Measurements from ENCODE around the gene MYO5B. TPM values are rescaled to one million over a fixed set of nuclear protein-coding genes. Genes with fewer than 3 reads are reported as not detected.

Gene MYO5B
- total and polyA plus RNA-seq, 8 donors: 9.0 to 25.5 (median 12.1) TPM

DNA sequence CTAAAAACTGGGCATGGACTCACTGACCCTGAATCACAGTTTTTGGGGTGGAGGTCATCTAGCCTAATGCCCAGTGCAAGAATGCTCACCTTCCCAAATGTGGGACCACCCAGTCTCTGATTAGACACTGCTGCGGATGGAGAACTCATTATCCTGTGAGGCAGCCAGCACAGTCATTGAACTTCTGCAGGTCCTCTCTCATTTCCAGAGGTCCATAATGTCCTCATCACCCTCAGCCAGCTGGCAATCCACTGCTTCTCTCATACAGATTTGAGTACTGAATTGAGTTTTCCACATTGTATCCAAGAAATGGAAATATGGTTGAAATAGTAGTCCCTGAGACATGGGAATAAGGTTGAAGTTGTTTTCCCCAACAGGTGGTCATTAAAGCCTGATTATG is 5.0 kb upstream of the MYO5B start:
- intact Hi-C loops (cut with DNase I): no loop called here

DNA sequence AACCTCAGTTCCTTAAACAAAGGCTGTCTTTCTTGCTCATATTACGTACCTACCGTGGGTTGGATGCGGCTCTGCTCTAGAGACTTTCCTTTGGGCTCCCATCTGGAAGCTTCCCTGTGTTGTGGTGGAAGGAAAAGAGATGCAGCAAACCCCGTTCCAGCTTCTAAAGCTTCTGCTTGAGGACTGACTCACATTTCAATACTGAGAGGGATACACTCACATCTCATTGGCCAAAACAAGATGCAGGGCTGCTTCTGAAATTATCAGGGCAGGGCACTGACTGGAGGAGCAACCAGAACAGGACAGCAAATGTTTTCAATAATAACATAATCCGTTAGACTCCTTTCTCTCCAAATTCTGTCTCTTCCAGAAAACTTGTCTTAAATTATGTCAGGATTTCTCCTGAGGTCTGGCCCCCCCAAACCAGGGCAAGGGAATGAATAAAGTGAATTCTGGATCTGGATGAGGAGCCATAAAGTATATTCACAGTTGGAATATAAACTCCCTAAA is 4.5 kb upstream of the MYO5B start:
- H3K27ac ChIP-seq: no peak overlapping the region
- no peak overlapping the region for H3K4me3 ChIP-seq
- ATAC-seq: no peak
- no peak for DNase-seq
- no peaks in the 10 kb centered on the region for H3K36me3 ChIP-seq
- TF ChIP-seq, protein P1, sequence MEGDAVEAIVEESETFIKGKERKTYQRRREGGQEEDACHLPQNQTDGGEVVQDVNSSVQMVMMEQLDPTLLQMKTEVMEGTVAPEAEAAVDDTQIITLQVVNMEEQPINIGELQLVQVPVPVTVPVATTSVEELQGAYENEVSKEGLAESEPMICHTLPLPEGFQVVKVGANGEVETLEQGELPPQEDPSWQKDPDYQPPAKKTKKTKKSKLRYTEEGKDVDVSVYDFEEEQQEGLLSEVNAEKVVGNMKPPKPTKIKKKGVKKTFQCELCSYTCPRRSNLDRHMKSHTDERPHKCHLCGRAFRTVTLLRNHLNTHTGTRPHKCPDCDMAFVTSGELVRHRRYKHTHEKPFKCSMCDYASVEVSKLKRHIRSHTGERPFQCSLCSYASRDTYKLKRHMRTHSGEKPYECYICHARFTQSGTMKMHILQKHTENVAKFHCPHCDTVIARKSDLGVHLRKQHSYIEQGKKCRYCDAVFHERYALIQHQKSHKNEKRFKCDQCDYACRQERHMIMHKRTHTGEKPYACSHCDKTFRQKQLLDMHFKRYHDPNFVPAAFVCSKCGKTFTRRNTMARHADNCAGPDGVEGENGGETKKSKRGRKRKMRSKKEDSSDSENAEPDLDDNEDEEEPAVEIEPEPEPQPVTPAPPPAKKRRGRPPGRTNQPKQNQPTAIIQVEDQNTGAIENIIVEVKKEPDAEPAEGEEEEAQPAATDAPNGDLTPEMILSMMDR (IDR thresholded peaks at IDR 0.05): no peak
- H3K9me3 ChIP-seq: peaks cover 0 to 3% of the 10 kb centered on the region in 2 donors
- H3K4me1 ChIP-seq: peaks cover 0 to 6% of the 10 kb centered on the region in 2 donors
- peaks cover 22 to 65% of the 10 kb centered on the region in 2 donors for H3K27me3 ChIP-seq
- intact Hi-C loops (cut with DNase I): no loop called here

More for the DNA sequence above, 5.0 kb upstream of the MYO5B start:
- H3K9me3 ChIP-seq: peaks cover 0 to 3% of the 10 kb centered on the region in 2 donors
- no peak for ATAC-seq
- no peaks in the 10 kb centered on the region for H3K36me3 ChIP-seq
- TF ChIP-seq, protein P1 (IDR thresholded peaks at IDR 0.05): no peak
- no peak overlapping the region for H3K4me3 ChIP-seq
- no peak for DNase-seq
- peaks cover 17 to 65% of the 10 kb centered on the region in 2 donors for H3K27me3 ChIP-seq
- peaks cover 0 to under 1% of the 10 kb centered on the region in 2 donors for H3K4me1 ChIP-seq
- no peak overlapping the region for H3K27ac ChIP-seq

DNA sequence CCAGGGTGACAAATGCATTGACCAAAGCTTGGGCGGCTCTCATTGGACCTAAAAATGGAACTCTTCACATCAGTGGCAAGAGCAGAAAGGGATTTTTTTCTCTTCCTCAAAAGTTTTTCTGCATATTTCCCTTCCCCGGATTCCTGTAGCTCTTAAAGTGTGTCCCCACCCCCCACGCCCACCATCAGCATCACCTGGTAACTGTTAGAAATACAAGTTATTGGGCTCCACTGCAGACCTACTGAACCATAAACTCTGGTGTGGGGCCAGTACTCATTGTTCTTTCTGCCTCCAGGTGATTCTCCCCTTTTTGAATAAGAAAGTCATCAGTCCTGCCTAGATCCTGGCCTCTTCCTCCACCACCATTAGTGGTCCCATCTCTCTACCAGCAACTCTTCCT is 1.3 kb upstream of the MYO5B start:
- DNase-seq: no peak
- H3K36me3 ChIP-seq: no peaks in the 10 kb centered on the region
- intact Hi-C loops (cut with DNase I): no loop called here
- no peak overlapping the region for H3K4me3 ChIP-seq
- TF ChIP-seq, protein P1 (IDR thresholded peaks at IDR 0.05): no peak
- H3K4me1 ChIP-seq: peaks cover 0 to 7% of the 10 kb centered on the region in 2 donors
- H3K27me3 ChIP-seq: peaks cover 41 to 80% of the 10 kb centered on the region in 2 donors
- ATAC-seq: no peak
- peaks cover 0 to 3% of the 10 kb centered on the region in 2 donors for H3K9me3 ChIP-seq
- no peak overlapping the region for H3K27ac ChIP-seq

DNA sequence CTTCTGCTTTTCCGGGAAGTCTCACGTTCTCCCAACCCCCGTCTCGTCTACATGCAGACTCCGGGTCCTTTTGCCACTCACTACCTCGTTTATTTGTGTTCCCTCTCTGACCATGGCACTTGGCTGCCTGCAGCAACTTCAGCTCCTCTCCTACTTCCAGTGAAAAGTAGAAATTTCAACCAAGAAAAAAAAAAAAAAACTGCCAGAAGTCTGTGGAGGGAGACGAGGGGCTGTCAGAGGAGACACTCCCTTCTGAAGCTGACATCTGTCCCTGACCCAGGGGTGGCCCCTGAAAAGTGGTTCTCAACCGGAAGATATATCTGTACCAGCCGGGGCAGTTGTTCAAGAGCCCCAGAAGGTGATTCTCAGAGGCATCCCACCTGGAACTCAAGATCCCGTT is 742 bp upstream of the MYO5B start:
- DNase-seq (no peak), ATAC-seq (peak; percentile 5)
- Histone ChIP-seq H3K27ac (no peak overlapping the region), H3K4me3 (no peak overlapping the region), H3K9me3 (peaks cover 0 to 2% of the 10 kb centered on the region in 2 donors), H3K4me1 (peaks cover 0 to 7% of the 10 kb centered on the region in 2 donors), H3K27me3 (peaks cover 41 to 85% of the 10 kb centered on the region in 2 donors), H3K36me3 (no peaks in the 10 kb centered on the region)
- TF ChIP-seq, protein P1 (IDR thresholded peaks at IDR 0.05): no peak
- intact Hi-C loops (cut with DNase I): no loop called here

DNA sequence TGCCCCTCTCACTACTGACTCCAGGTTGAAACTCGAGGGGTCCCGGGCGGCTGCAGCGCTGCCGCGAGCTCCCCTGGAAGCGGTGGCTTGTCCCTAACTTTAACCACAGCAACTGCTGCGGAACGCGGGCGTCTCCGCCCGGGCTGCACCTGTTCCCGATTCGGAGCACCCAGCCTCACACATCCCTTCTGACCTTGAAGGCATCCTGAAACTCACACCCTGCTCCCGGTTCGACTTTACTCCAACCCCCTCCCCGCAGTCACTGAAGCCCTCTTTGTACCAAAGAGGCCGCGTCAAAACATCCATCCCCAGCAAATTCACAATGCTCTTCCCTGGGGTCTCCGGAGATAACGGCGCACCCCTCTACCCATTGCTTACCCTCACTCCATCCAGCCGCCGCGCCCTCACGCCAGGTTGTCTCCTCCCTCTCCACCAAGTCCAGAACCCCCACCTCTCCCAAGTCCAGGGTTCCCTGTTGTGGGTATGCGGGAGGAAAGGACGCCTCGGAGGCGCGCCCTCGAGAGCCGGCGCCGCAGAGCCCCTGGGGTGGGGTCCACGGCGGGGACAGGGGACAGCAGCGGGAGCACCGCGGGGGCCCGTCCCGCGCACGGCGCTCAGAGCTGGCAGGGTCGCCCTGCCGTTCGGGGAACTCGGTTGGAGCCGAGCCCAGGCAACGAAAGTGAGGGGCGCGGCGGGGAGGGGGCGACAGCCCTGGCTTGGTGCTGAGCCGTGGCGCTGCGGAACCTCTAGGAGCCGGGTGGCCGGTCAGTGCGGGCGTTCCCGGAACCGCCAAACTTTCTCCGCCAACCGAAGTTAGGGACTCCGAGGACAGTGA is 934 bp downstream of the MYO5B start:
- TF ChIP-seq, protein P1 (IDR thresholded peaks at IDR 0.05): no peak
- H3K4me3 ChIP-seq: peak overlapping the region; percentile 38 to 42
- DNase-seq (peak in 1 of 4 donors; percentile 80), ATAC-seq (peak; percentile 18)
- H3K4me1 ChIP-seq: peaks cover 0 to 7% of the 10 kb centered on the region in 2 donors
- H3K36me3 ChIP-seq: no peaks in the 10 kb centered on the region
- H3K27me3 ChIP-seq: peaks cover 41 to 91% of the 10 kb centered on the region in 2 donors
- intact Hi-C loops (cut with DNase I): no loop called here
- H3K27ac ChIP-seq: peak overlapping the region in 1 of 2 donors; percentile 60
- H3K9me3 ChIP-seq: no peaks in the 10 kb centered on the region
